Activated T-cell treated with anti-CD3 and anti-CD28 coated beads for 4 hours (primary cell): ENCODE results near the gene SMARCE1.

Experiments used
- DNase-seq: peaks from one replicate; pipeline ENCODE4 v3.0.0-alpha.2; 2020

Gene SMARCE1

DNA sequence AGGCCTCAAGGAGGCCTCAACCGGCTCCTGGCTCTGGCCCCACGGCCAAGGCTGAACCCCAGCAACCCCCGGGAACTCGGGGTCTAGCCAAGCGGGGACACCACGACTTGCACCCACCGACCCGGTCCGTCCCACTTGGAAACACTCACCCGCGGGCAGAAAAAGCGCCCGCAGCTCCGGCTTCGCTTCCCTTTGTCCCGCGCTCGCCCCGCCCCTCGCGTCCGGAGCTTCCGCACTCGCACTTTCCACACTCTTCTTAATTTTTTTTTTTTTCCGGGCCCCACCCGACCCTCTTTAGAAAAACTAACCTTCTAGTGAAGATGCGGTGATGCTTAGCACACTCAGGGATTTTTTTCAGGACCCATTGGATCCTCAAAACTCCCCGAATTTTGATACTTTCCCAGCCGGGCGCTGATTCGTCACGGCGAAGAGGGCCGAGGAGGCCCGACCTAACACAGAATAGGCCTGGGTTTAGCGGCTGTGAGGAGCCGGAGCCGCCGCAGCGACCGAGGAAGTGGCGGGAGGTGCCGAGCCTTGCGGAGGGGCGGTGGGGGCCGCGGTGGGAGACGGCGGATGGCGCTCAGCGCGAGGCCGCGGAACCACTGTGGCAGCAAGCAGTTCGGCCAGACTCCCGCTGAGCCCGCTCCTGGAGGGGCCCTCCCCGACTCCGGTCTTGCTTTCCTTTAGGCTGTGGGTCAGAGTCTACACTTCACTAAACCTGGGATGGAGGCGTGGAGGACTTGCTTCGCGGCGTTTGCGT lies at the start of gene SMARCE1:
Gene SMARCE1 (minus strand): TSS at position 195 of the 760 bp plus-strand sequence. CDS start 2,016 bp downstream, outside the sequence.
- peak; percentile 47 for DNase-seq

DNA sequence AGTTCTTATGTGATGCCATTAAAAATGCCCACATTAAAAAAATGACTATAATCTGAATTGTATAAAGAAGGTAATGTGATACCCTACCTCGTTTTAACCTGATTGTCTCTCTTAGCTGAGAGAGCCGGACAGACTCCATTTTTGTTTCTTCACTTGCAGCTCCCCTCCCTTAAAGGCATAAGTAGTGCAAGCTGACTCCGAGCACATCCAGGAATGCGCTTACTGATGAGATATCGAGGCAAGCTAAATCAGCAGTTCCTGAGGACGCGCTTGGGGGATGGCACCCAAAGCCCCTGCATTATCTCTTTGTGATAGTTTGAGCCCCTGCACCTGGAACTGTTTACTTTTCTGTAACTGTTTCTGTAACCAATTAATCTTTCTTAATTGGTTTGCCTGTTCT lies 49.7 kb upstream of the SMARCE1 start:
- DNase-seq: no peak

DNA sequence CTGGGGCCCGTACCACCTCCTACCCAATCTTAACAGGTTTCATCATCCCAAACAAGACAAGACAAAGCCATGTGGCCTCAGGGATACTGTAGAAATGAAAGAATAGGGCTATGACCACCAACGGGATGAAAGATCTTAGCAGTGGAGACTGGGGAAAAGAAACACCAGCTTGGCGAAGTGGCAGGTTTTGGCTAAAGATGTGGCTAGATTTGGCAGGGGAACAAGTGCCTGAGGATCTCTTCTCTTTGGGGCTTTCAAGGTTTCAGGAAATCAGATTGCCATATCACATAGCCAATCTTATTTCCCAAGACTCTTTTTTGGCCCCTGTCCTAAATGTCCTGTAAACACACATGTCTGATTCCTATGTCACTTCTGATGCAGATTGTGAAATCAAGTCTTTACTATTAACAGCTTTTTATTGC lies 49.0 kb upstream of the SMARCE1 start:
- no peak for DNase-seq

DNA sequence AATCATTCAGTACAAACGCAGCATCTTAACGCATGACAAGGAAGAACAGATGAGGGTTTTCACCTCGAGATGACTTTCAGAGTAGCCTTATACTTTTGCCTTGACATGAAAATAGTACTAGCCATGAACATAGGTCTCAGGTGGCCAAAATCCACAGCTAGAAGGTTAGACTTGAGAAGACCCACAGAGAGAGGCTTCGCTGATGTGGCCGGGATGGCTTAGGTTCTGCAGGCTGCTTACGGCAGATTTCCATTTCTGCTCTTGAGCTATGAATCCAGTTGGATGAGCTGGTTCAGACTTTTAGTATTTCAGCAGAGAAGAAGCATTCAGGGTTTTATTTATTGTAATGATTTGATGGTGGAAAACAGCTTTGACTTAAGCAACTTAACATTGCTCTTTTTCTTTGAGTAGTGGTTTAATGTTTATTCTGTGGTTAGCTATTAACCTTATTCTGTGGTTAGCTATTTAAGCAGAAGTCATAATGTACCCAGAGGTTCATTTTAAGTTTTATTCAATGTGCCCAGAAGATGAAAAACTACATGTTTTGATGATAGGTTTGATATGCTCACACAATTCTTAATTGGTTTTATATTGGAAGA lies 48.4 kb upstream of the SMARCE1 start:
- no peak for DNase-seq

DNA sequence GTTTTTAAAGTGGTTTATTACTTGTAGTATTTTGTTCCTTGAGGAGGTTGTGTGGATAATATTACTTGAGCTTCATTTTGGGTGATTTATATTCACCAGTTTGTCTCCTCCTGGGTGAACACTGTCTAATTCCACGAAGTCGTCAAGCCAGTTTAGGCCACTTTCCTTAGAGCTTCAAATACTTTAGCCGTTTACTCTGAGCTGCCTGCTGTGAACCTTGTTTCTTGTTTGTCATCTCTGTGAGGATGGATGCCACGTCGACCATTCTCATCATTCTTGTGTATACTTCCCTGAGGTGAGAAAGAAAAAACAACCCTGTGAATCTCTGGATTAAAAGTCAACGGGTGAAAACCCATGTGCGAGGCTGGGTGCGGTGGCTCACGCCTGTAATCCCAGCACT lies 47.0 kb upstream of the SMARCE1 start:
- DNase-seq: no peak

DNA sequence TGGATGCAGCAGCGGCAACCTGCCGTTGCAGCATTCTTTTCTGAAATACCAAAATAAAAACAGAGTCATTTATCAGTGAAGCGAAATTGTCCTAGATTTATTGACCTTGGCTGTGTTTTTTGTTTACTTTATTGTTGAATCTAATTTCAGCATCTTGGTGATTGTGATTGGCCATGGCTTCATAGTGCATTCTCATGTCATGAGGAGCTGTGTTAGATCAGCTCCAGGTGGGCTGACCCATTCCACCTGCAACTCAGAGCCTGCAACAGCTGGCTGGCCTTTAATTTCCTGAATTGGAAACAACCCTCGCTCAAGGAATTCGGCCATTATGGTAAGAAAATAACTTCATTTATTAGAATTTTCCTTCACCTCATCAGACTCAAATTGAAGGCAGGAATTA lies 39.5 kb upstream of the SMARCE1 start:
- DNase-seq: no peak

DNA sequence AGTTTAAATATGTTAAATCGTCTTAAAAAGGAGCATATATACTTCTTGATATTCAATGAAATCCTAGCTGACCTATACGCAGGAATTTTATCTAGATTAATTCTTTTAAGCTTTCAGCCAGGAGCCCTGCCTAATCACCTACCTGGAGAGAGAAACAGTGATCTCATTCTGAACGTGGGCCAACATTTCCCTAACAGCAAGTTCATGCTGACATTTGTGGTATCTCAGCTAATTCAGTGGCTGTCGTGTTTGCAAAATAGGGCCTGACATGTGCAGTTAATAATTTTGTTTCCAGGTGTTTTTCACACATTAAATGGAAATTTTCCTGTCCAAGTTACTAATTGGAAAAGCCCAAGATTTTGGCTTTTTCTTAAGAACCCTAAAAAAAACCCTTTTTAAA lies 38.6 kb upstream of the SMARCE1 start:
- no peak for DNase-seq

DNA sequence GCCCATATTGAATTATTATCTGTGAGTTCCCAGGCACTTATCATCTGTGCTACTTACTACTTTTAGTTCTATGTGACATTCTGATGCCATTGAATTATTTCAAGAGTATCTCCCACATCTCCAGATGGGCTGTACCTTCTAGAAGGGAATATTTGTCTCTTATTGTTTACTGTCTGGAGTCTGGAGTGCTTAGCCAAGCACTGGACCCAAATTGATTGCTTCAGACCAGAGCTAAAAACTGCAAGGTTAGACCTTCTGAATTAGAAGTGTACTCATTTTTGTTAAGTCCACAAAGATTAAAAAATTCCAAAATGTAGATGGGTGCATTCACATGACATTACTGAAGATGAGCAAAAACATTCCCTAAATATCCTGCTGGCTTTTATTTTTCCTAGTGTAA lies 33.4 kb upstream of the SMARCE1 start:
- no peak for DNase-seq

DNA sequence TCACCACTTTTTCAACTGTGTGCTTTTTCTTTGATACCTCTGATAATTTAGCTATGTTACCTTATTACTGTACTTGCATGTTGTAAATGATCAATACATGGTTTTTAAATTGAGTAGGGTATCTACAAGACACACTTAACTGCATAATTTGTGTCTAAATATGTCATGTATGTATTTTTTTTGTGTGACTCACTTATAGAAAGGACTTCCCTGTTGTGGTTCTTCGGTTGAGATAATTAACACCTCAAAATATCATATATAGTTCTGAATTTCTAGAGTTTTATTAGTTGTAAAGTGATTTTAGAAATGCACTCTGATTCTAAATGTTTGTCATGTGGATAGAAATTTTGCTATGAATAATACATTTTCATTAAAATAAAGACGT lies 31.9 kb upstream of the SMARCE1 start:
- no peak for DNase-seq

DNA sequence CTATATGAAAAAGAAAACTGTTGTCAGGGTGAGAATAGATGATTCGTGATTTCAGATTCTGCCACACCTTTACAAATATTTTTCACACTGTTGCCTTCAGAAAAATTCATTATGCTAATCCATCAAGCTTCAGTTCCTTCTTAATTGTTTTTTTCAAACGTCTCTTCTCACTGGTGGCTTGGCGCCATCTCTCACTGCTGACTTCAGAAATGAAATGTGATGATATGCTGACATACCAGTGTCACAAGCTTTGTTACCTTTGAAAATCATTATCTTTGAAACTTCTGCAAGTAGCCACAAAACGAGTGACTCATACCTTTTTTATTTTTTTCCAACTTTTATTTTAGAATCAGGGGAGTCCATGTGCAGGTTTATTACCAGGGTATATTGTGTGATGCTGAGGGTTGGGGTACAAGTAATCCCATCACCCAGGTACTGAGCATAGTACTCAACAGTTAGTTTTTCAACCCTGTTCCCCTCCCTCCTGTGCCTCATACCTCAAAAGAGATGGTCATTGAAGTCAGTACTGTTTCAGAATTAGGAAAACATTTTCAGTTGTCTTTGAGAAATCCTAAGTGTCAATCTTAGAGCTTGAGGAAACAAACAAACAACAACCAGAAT lies 31.4 kb upstream of the SMARCE1 start:
- no peak for DNase-seq

DNA sequence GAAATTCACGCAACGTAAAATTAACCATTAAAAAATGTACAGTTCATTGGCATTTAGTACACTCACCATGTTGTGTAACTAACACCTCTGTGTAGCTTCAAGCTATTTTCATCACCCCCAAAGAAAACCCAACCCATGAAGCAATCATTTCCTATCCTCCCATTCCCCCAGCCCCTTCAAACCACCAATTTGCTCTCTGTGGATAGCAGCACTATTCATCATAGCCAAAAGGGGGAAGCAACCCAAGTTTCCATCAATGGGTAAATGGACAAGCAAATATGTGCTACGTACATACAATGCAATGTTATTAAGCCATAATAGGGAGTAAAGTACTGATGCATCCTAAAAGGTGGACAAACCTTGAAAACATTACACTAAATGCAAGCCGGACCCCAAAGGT lies 28.3 kb upstream of the SMARCE1 start:
- no peak for DNase-seq

DNA sequence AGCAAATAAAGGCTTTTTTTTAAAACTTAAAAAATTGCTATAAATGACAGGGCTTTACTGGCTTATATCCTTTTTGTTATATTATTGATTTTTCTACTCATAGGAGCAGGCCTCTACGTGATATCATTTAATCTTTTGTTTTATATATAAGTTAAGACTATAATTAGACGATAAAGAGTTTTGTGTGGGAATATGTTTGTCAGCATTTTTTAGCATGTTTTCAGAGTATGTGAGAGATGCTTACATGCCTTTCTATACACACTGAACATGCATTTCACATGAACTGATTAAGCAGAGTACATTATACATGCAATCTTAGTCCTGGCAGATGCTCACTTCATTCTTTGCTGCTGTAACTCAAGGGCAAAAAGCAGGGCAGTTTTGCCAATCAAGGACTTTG lies 25.0 kb upstream of the SMARCE1 start:
- no peak for DNase-seq

DNA sequence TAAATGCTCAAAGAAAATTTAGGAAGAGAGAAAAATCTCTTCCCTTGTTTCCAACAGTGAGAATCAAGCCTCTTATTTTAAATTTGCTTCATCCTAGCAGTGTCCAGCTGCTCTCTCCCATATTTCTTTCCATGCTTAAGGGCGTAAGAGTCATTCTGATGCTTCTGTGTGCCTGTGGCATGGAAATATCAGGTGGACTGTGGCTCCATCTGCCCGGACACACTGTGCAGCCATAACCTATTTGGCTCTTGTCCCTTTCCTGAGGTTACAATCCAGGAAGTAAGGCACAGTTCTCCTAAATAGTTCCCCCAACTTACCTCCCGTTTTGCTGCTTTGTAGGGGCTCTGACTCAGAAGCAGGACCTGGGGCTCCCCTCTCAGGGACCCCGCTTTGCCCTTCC lies 23.7 kb upstream of the SMARCE1 start:
- DNase-seq: no peak

DNA sequence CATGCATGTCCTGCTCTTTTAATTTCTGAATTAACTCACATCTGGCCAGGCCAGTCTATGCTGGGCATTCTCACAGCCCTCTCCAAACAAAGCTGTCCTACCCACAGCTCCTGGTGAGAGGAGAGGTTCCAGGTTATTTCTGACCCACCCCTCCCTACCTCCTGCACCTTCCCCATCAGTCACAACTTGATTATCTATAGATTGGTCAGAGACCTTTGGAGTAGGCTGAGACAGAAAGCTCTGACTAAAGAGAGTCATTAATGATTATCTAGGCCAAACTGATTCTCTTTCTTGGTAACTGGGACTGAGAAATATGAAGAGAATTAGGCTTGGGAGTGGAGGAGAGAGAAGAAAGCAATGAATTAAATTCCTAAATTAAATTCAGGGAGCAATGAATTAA lies 18.7 kb upstream of the SMARCE1 start:
- no peak for DNase-seq

DNA sequence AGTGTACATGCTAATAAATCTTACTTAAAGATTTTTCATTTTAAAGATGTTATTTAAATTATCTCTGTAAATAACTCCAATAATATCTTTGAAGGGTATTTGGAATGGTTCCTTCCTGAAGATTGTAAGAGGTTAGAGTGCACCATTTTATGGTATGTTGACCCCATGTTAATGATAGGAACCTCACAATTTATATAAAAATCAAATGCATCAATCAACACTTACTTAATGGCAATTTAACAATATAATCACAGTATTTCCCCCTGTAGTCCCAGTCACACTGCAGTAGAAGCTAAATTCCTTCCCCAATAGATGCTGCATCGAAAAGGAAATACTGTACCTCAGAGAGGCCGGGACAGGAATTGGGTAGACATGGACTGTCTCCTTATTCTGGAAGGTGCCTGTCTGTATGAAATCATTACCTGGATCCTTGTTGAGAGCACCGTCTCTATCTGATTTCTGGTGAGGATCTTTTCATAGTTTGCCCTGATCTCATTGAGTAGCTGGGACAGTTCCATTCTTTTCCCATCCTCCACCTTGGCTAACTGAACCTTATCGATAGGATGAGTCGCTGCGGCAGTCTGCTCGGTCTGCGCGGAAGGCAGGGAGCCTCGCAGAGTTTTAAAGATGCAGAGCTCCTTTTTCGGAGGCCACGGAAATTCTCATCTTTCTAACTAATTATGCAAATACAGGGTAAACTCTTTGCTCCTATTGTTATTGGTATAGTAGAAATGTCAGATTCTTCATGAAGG lies 17.1 kb upstream of the SMARCE1 start, which contains the start of gene KRT222:
Gene KRT222 (minus strand): TSS at position 596 of the 752 bp plus-strand sequence. CDS start 78 bp downstream, at position 518.
- no peak for DNase-seq

DNA sequence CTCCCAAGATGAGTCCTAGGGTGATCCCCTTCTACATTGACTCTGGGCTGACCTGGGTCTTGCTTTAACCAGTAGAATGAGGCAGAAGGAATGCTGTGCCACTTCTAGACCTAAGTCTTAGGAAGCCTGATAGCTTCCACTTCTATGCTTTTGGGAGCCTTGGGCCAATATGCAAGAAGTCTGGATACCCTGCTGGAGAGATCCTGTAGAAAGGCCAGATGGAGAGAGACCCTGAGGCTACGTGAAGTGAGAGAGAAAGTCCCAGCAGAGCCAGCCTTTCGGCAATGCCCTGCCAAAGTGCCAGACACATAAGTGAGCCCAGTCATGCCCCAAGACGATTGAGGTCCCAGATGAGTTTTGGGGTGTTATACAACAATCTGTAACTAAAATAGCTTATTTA lies 15.6 kb upstream of the SMARCE1 start:
- no peak for DNase-seq

DNA sequence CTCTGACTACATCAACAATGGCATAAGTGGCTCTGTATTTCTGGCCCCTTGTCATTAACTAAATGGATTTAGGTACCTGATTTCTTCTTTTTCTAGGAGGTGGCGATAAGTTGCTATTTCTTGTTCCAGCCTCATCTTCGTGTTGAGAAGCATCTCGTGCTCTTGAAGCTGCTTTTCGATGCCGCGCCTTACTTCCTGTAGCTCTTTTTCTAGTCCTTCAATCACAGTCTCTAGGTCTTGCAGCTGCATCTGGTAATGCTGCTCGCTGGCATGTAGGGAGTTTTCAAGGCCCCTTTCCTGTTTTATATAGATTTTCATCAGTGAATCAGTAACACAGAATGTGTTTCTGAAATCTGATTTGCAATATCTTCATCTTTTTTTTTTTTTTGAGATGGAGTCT lies 12.3 kb upstream of the SMARCE1 start:
- DNase-seq: no peak

DNA sequence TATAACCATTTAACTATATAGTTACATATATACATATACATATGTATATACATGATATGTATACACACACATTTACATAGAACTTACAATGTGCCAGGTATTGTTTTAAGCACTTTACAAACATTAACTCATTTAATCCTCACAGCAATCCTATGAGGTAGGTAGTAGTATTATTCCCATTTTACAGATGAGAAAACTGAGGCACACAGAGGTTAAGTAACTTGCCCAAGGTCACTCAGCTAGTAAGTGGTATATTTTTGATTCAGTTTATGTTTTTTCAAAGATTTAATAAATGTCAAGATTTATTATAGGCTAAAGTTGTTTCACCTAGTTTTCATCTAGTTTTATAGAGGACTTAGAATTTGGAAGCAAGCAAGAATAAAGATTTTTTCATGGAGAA lies 10.8 kb upstream of the SMARCE1 start:
- DNase-seq: no peak

DNA sequence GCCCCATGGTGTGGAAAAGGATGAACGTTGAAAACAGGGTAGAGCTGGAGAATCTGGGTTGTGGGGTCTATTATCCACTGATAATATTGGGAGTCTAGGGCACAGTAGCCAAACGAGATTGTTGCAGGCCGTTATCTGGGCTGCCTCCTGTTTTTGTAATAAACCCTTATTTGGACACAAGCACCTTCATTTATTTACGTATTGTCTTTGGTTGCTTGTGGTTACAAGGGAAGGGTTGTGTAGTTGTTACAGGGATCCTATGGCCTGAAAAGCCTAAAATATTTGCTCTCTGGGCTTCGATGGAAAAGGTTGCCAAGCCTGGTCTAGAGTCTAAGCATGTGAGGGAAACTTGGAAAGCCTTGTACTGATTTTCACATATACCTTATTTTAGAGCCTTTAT lies 4.3 kb upstream of the SMARCE1 start:
- DNase-seq: no peak

DNA sequence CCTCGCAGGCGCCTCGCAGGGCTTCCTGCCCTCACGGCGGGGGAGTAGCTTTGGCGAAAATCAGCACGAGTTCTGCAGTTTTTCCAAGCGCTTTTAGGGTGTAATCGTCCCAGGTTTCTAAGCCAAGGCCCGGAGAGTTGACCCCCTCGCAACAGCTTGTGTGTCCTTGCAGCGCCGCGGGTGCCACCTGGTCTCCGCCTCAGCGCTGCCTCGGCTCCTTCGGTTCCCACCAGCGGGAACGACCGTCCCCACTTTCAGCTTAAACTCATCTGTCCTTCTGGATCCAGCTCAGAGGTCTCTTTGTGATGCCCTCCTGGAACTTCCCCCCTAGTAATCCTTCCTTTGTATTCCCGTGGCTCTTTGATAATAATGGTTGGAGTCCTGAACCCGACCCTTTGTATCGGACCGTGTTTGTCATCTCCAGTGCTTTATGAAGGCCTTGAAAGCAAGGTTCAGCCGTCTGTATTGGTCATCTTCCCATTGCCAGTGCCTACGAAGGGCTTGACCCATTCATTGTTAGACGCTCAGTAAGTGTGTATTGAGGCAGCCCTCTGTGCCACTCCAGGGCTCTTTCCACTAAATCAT lies 858 bp upstream of the SMARCE1 start:
- no peak for DNase-seq

DNA sequence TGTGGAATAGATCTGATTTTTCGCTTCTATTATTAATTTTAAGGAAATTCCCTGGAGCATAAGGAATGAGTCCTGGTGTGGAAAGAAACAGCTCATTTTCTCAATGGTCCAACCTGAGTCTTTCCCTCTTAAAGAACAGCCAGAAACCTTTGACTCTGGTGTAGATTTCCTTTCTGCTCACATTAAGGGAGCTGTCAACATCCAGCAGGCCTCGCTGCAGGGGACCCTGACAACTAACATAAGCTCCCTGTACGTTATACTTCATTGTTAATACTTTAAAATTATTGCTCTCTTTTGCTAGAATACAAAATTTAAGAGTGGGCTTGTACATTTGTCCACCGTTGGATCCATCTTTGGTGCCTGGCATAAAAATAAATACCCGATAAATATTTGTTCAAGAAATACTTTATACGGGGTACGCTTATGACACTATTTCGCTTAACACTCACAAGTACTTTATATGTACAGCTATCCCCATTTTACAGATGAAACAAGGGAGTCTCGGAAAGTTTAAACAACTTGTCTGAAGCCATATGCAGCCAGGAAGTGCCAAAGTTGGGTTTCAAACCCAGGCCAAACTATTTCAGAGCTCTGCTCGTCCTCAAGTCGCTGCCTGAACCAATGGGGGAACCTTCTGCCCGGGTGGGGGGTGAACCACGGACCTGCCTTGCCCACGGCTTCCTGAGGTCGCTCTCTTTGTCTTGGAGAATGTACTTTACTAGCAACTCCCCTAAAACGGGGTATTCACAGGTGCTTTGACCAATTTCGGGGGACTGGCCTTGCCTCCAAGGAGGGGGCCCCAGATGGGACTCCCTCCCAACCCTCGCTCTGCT lies 611 bp downstream of the SMARCE1 start:
- DNase-seq: no peak

DNA sequence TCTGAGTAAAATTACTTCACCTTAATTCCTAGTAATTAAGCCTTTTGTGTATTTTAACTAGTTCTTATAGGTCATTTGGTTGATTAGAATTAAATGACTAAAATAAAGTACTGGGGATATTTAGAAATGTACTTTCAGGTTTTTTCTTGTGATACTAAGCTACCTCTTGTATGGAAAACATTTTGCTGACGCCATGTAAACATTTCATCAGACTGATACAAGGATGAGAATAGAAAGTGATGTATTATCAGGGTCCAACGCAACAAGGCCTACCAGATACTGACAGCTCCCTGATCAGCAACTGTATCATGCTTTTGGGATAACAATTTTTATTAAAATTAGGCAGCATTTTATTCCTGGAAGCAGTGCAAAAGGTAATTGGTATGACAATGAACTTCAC lies 1.7 kb downstream of the SMARCE1 start:
- DNase-seq: no peak
